Neural crest cell (in vitro differentiated cells): Measurements from ENCODE around the gene IQCK. TPM values are rescaled to one million over a fixed set of nuclear protein-coding genes. Genes with fewer than 3 reads are reported as not detected.
"Not testable (repeated sequence)": the region's sequence is repeated elsewhere in the genome, so short reads cannot be mapped to it uniquely, and the experiment has no call there.

Experiments
- DNase-seq: peaks from one replicate; pipeline ENCODE4 v3.0.0; 2021; ENCODE audit warnings: low read depth, mixed read lengths, low spot score
- H3K27ac Mint-ChIP-seq: one replicate; pipeline ENCODE4 v1.8.0; 2021; ENCODE audit warnings: mild to moderate bottlenecking, mixed read lengths; ENCODE audit not compliant: unreplicated experiment
- H3K27me3 Mint-ChIP-seq: 2 replicates; pipeline ENCODE4 v1.8.0; 2021; ENCODE audit warnings: low read depth, mild to moderate bottlenecking, mixed read lengths
- H3K36me3 Mint-ChIP-seq: 2 replicates; pipeline ENCODE4 v1.8.0; 2021; ENCODE audit warnings: low read depth, mild to moderate bottlenecking, mixed read lengths
- H3K4me1 Mint-ChIP-seq: 2 replicates; pipeline ENCODE4 v1.8.0; 2021; ENCODE audit warnings: mixed read lengths
- H3K4me3 Mint-ChIP-seq: one replicate; pipeline ENCODE4 v1.8.0; 2021; ENCODE audit warnings: mild to moderate bottlenecking, mixed read lengths
- H3K9me3 Mint-ChIP-seq: 2 replicates; pipeline ENCODE4 v1.8.0; 2021; ENCODE audit warnings: mixed read lengths
- total RNA-seq: library from RNA; stranded (reverse); gene quantifications from 2 replicates; pipeline ENCODE4 v1.2.1, GENCODE V29; 2021
- TF ChIP-seq, protein P1 (sequence below): fragments of 200-600 bp; sonication (generic); conservative IDR thresholded peaks from 2 replicates; pipeline ENCODE4 v1.5.0; 2021; ENCODE audit warnings: antibody characterized with exemption, mild to moderate bottlenecking

Gene IQCK
- total RNA-seq, 1 donor from 2014 or later: 23.7 TPM

DNA sequence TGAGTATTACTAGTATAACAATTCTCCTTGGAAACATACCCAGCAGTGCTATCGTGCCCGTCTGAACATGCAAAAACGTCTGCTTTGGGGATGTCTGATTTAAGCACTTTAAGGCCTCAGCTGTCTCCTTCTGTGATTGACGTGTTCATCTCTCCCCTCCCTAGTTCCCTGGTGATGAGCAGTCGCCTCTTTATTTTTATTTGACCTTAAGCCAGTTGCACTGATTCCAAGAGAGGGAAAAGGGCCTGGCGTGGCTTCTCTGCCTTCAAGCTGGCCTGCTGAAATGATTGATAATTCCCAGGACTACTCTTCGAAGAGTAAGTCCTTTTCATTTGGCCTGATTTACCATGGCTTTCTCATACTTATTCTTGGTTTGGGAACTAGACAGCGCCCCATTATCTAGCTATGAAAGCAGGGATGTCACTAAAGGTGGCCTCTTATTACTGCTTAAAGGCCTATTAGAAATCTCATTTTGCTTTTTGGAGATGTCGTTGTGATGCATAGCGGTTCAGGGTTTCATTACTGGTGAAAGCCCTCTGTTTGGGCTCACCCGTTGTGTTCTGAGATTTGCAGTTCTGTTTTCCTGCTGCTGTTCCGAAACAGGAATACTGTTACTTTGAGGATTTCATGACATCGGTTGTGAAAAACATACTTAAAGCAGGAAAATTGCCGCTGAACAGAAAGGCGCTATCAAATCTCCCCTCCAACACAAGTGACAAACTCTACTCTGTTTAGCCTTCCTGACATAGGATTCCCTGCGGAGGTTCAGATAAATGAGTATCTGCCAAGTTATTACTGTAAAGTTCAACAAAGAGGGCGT is 65.5 kb downstream of the IQCK start:
- Mint-ChIP-seq H3K27me3 (no peaks in the 10 kb centered on the region), H3K4me1 (peaks cover 27% of the 10 kb centered on the region), H3K4me3 (no peak overlapping the region), H3K9me3 (no peaks in the 10 kb centered on the region), H3K27ac (peak overlapping the region; percentile 40), H3K36me3 (no peaks in the 10 kb centered on the region)
- no peak for DNase-seq
- TF ChIP-seq, protein P1, sequence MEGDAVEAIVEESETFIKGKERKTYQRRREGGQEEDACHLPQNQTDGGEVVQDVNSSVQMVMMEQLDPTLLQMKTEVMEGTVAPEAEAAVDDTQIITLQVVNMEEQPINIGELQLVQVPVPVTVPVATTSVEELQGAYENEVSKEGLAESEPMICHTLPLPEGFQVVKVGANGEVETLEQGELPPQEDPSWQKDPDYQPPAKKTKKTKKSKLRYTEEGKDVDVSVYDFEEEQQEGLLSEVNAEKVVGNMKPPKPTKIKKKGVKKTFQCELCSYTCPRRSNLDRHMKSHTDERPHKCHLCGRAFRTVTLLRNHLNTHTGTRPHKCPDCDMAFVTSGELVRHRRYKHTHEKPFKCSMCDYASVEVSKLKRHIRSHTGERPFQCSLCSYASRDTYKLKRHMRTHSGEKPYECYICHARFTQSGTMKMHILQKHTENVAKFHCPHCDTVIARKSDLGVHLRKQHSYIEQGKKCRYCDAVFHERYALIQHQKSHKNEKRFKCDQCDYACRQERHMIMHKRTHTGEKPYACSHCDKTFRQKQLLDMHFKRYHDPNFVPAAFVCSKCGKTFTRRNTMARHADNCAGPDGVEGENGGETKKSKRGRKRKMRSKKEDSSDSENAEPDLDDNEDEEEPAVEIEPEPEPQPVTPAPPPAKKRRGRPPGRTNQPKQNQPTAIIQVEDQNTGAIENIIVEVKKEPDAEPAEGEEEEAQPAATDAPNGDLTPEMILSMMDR: no peak

- H3K27me3 Mint-ChIP-seq: no peaks in the 10 kb centered on the region
- no peak for DNase-seq
- peaks cover 27% of the 10 kb centered on the region for H3K4me1 Mint-ChIP-seq
- H3K36me3 Mint-ChIP-seq: no peaks in the 10 kb centered on the region
- H3K9me3 Mint-ChIP-seq: no peaks in the 10 kb centered on the region
- H3K27ac Mint-ChIP-seq: peak overlapping the region; percentile 5
- H3K4me3 Mint-ChIP-seq: no peak overlapping the region
- TF ChIP-seq, protein P1: no peak
Observed at GRCh38 chr16:19784183-19784736, 66.2 kb downstream of the IQCK start.

DNA sequence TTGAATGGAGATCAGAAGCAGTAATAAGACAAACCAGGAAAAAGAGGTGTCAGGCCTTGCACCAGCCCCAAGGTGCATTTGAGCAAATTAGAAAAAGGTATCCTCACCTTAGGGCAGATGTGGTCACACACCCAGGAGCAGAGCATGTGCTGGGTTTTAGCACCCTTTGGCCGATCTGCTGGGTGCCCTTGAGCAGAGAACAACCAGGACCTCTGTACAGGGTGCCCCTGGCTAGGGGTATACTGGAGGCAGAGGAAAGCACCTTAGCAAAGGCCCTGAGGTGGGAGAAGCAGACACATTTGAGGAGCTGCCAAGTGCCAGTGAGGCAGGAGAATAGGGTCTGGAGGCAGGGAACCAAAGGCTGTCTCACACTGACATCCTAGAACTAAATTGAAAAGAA is 67.0 kb downstream of the IQCK start:
- peaks cover 27% of the 10 kb centered on the region for H3K4me1 Mint-ChIP-seq
- no peak overlapping the region for H3K27ac Mint-ChIP-seq
- DNase-seq: no peak
- no peaks in the 10 kb centered on the region for H3K27me3 Mint-ChIP-seq
- no peaks in the 10 kb centered on the region for H3K36me3 Mint-ChIP-seq
- no peaks in the 10 kb centered on the region for H3K9me3 Mint-ChIP-seq
- peak overlapping the region; percentile 14 for H3K4me3 Mint-ChIP-seq
- TF ChIP-seq, protein P1: no peak

DNA sequence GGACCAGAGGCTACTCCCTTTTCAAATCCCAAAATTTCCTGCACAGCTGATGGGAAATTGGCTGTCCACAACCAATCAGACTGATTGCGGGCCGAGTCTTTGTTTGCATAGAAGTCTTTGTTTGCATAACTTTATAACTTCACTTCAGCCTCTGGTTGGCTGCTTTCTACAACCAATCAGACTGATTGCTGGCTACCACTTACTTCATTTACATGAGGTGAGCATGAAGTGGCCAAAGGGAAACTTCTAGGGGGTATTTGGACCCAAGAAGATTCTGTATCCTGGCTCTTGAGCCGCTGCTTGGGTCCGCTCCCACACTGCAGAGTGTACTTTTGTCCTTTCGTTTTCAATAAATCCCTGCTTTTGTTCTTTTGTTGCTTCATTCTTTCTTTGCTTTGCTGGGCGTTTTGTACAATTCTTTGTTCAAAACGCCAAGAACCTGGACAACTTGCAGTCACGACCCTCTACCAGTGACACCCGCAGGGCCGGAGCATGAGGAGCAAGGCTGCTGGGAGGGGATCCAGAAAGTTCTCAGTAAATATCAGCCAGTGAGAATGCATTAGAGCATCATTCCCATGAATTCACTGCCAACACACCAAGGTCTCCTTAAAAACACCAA is 67.5 kb downstream of the IQCK start:
- H3K27me3 Mint-ChIP-seq: no peaks in the 10 kb centered on the region
- peaks cover 27% of the 10 kb centered on the region for H3K4me1 Mint-ChIP-seq
- no peak for DNase-seq
- peak overlapping the region; percentile 79 for H3K27ac Mint-ChIP-seq
- H3K36me3 Mint-ChIP-seq: no peaks in the 10 kb centered on the region
- peak overlapping the region; percentile 17 for H3K4me3 Mint-ChIP-seq
- H3K9me3 Mint-ChIP-seq: no peaks in the 10 kb centered on the region
- TF ChIP-seq, protein P1: no peak

DNA sequence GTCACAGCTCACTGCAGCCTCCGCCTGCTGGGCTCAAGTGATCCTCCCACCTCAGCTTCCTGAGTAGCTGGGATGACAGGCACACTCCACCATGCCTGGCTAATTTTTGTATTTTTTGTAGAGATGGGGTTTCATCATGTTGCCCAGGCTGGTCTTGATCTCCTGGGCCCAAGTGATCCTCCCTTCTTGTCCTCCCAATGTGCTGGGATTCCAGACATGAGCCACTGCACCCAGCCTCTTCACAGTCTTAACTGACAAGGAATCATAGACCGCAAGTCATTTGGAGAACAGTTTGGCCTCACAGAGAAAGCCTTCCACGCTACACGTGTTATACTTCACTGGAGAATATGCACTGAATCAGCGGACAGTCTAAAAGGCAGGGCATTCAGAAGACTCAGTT is 83.3 kb downstream of the IQCK start:
- Mint-ChIP-seq H3K36me3 (peaks cover 13% of the 10 kb centered on the region), H3K9me3 (peaks cover 10% of the 10 kb centered on the region)
- not testable (repeated sequence) for DNase-seq, H3K27me3 Mint-ChIP-seq, H3K27ac Mint-ChIP-seq, H3K4me1 Mint-ChIP-seq, H3K4me3 Mint-ChIP-seq

- H3K4me1 Mint-ChIP-seq, DNase-seq, H3K27me3 Mint-ChIP-seq, H3K4me3 Mint-ChIP-seq, H3K27ac Mint-ChIP-seq: not testable (repeated sequence)
- H3K36me3 Mint-ChIP-seq: peaks cover 13% of the 10 kb centered on the region
- H3K9me3 Mint-ChIP-seq: peaks cover 10% of the 10 kb centered on the region
Observed at GRCh38 chr16:19801824-19802223, 83.8 kb downstream of the IQCK start.
